Measurements from ENCODE around the gene MUC5AC.
"Not testable (repeated sequence)": the region's sequence is repeated elsewhere in the genome, so short reads cannot be mapped to it uniquely, and the experiment has no call there.

MUC5AC gene

DNA sequence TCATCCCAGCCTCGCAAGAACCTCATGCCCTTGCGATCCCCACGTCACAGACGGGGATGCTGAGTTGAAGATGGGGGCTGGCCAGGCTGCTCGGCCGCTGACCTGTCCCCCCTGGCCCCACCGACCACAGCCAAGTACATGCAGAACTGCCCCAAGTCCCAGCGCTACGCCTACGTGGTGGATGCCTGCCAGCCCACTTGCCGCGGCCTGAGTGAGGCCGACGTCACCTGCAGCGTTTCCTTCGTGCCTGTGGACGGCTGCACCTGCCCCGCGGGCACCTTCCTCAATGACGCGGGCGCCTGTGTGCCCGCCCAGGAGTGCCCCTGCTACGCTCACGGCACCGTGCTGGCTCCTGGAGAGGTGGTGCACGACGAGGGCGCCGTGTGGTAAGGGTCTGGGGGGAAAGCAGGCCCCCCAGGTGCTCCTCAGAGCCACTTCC, 75.1 kb downstream of the MUC5AC start:
- in situ Hi-C loops (cut with MboI; ENCODE audit: low sequenced_read_pairs) = no loop called here

DNA sequence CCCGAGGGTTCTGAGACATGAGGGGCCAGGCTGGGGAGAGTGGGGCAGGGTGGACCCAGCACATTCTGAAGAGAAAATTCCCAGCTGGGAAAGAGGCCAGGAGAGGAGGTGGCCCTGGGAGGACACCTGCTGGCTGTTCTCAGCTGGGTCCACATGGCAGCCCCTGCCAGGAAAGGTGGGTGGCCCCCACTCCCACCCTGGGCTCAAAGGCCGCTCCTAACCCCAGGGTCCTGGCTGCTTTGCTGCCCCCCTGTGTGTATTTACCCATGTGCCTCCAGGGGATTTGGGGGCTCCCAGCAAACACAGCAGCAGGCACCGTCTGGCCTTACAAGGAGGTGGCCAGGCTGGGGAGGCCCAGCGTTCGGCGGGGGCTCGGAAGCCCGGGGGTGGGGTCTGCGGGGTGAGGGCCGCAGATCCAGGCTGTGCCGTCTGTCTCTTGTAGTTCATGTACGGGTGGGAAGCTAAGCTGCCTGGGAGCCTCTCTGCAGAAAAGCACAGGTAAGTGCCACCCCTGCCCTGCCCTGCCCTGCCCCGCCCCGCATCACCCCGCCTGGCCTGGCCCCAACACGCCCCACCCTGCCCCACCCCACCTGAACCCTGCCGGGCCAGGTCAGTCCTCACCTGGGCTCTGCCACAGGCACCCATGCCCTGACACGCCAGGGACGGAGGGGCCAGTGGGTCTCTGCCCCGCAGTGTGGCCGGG, 75.7 kb downstream of the MUC5AC start:
- in situ Hi-C loops (cut with MboI; ENCODE audit: low sequenced_read_pairs) = no loop called here

GRCh38 chr11:1234054-1234720, 76.4 kb downstream of the MUC5AC start:
- in situ Hi-C loops (cut with MboI; ENCODE audit: low sequenced_read_pairs) = no loop called here

DNA sequence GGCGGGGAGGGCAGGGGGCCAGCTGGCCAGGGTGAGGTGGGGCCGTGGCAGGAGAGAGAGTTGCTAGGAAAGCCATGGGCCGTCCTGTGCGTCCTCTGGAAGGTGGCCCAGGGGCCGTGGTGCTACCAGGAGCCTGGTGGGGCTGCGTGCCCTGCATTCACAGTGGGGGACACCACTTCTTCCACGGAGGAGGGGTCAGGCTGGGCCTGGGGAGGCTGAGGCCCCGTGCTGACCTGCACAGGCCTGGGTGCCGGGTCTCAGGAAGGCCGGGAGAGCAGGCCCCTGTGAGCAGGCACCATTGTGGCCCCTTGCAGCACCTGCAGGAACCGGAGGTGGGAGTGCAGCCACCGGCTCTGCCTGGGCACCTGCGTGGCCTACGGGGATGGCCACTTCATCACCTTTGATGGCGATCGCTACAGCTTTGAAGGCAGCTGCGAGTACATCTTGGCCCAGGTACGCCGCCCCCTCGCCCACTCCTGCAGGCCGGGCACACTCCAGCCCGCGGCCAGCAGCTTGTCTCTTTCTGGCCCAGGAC, 77.1 kb downstream of the MUC5AC start:
- in situ Hi-C loops (cut with MboI; ENCODE audit: low sequenced_read_pairs) = no loop called here

DNA sequence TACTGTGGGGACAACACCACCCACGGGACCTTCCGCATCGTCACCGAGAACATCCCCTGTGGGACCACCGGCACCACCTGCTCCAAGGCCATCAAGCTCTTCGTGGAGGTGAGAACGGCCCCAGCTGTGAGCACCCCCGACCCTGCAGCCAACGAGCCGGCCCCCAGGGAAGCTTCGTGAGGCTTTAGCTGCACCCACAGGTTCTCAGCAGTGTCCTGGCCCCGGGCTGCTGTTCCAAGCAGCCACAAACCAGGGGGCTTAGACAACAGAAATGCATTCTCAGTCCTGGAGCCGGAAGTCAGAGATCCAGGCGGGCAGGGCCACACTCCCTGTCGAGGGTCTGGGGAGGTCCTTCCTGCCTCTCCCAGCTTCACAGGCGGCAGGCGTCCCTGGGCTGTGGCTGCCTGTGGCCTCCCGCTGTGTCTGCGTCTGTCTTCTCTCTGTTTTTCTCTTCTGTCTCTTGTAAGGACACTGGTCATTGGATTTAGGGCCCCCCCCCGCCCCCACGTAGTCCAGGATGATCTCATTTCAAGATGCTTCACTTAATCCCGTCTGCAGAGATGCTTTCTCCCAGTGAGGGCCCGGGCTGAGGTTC, 77.7 kb downstream of the MUC5AC start:
- in situ Hi-C loops (cut with MboI; ENCODE audit: low sequenced_read_pairs) = no loop called here

DNA sequence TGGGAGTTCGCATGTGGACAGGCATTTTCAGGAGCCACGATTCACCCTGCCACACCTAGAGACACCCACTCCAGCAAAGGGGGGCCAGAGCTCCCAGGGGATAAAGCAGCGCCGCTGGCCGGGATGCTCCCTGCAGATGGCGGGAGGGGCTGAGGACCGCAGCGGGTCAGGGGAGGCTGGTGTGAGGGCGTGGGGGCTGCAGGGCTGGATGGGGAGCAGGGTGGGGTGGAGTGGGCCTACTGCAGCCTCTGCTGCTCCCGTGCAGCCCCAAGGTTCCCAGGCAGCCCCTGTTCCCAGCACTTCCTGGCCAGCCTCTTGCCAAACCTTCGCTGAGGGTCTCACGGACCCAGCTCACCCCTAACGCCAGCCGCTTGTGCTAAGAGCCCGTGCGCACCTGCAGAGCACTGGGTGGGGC, 78.2 kb downstream of the MUC5AC start:
- in situ Hi-C loops (cut with MboI; ENCODE audit: low sequenced_read_pairs) = no loop called here

DNA sequence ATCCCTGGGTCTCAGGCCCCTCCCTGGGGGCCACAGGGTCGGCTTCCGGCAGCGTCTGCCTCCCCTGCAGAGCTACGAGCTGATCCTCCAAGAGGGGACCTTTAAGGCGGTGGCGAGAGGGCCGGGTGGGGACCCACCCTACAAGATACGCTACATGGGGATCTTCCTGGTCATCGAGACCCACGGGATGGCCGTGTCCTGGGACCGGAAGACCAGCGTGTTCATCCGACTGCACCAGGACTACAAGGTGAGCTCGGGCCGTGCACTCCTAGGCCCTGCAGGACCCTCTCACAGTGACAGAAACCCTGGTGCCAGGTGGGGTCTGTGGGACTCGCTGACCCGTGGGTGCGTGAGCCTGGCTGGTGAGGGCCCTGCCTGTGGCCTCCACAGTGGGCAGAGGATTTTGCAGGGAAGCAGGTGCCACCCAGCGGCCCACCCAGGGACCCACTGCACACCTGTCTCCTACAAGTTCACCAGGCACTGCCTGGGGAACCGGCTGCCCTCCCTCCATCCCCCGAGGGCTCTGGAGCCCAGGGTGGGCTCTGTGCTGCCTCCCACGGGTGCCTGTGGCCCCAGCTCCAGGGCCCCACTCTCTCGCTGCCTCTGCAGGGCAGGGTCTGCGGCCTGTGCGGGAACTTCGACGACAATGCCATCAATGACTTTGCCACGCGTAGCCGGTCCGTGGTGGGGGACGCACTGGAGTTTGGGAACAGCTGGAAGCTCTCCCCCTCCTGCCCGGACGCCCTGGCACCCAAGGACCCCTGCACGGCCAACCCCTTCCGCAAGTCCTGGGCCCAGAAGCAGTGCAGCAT, 78.8 kb downstream of the MUC5AC start:
- in situ Hi-C loops (cut with MboI; ENCODE audit: low sequenced_read_pairs) = no loop called here

- in situ Hi-C loops (cut with MboI; ENCODE audit: low sequenced_read_pairs) = no loop called here
Measured at GRCh38 chr11:1237128-1237580, 79.4 kb downstream of the MUC5AC start.

DNA sequence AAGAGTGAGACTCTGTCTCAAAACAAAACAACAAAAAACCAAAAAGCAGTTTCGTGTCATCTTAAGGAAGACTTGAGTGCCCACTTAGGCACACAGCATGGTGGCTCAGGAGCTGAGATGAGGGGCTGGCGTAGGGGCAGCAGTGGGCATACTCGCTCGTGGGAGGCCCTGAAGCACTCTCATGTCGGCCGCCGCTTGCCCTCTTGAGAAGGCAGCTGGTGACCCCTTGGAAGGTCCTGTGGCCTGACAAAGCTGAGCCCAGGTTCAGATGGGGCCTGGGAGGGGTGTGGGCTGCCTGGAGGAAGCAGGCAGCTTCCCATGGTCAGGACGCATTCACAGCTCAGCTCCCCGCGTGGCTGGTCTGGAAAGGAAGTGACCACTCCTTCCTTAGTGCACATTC, 80.1 kb downstream of the MUC5AC start:
- in situ Hi-C loops (cut with MboI; ENCODE audit: low sequenced_read_pairs) = no loop called here

DNA sequence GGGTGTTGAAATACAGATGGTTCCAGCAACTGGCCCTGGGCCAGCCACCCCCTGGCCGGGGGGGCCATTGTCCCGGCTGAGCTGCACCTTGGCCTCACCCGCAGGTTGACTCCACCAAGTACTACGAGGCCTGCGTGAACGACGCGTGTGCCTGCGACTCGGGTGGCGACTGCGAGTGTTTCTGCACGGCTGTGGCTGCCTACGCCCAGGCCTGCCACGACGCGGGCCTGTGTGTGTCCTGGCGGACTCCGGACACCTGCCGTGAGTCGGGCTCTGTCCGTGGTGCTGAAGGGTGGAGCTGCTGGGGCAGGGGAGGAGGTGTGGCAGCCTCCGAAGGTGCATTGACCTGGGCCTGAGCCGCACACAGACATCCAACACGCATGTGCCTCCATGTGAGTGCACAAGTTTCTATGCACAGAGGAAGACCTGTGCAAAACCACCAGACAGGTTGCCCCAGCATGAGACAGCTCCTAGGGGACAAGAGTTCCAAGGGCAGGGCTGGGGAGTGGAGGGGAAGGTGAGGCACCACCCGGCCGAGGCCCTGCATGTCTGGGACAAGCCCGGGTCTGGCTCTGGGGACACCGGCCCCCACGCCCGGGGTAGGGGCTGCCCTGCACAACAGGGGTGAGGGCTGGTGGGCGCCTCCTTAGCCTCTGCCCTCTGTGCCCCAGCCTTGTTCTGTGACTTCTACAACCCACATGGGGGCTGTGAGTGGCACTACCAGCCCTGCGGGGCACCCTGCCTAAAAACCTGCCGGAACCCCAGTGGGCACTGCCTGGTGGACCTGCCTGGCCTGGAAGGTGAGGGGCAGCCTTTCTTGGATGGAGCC, 81.2 kb downstream of the MUC5AC start:
- in situ Hi-C loops (cut with MboI; ENCODE audit: low sequenced_read_pairs) = no loop called here

- in situ Hi-C loops (cut with MboI; ENCODE audit: low sequenced_read_pairs) = no loop called here
Measured at GRCh38 chr11:1239596-1240205, 81.9 kb downstream of the MUC5AC start.

DNA sequence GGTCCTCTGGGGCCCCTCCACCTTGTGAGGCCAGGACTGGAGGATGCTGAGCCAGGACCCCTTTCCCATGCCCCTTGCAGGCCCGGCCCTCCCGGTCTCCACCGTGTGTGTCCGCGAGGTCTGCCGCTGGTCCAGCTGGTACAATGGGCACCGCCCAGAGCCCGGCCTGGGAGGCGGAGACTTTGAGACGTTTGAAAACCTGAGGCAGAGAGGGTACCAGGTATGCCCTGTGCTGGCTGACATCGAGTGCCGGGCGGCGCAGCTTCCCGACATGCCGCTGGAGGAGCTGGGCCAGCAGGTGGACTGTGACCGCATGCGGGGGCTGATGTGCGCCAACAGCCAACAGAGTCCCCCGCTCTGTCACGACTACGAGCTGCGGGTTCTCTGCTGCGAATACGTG, 83.0 kb downstream of the MUC5AC start:
- in situ Hi-C loops (cut with MboI; ENCODE audit: low sequenced_read_pairs) = no loop called here

DNA sequence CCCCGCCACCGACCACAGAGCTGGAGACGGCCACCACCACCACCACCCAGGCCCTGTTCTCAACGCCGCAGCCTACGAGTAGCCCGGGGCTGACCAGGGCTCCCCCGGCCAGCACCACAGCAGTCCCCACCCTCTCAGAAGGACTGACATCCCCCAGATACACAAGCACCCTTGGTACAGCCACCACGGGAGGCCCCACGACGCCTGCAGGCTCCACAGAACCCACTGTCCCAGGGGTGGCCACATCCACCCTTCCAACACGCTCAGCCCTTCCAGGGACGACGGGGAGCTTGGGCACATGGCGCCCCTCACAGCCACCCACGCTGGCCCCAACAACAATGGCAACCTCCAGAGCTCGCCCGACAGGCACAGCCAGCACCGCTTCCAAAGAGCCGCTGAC, 84.0 kb downstream of the MUC5AC start:
- in situ Hi-C loops (cut with MboI; ENCODE audit: low sequenced_read_pairs) = no loop called here

- in situ Hi-C loops (cut with MboI; ENCODE audit: low sequenced_read_pairs) = no loop called here
Measured at GRCh38 chr11:1242289-1242688, 84.5 kb downstream of the MUC5AC start.

DNA sequence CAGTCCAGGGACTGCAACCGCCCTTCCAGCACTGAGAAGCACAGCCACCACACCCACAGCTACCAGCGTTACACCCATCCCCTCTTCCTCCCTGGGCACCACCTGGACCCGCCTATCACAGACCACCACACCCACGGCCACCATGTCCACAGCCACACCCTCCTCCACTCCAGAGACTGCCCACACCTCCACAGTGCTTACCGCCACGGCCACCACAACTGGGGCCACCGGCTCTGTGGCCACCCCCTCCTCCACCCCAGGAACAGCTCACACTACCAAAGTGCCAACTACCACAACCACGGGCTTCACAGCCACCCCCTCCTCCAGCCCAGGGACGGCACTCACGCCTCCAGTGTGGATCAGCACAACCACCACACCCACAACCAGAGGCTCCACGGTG, 85.0 kb downstream of the MUC5AC start:
- in situ Hi-C loops (cut with MboI; ENCODE audit: low sequenced_read_pairs) = not testable (repeated sequence)

GRCh38 chr11:1243521-1243920, 85.8 kb downstream of the MUC5AC start:
- in situ Hi-C loops (cut with MboI; ENCODE audit: low sequenced_read_pairs) = not testable (repeated sequence)

GRCh38 chr11:1244557-1244956, 86.8 kb downstream of the MUC5AC start:
- in situ Hi-C loops (cut with MboI; ENCODE audit: low sequenced_read_pairs) = not testable (repeated sequence)

DNA sequence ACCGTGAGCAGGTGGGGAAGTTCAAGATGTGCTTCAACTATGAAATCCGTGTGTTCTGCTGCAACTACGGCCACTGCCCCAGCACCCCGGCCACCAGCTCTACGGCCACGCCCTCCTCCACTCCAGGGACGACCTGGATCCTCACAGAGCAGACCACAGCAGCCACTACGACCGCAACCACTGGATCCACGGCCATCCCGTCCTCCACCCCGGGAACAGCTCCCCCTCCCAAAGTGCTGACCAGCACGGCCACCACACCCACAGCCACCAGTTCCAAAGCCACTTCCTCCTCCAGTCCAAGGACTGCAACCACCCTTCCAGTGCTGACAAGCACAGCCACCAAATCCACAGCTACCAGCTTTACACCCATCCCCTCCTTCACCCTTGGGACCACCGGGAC, 88.0 kb downstream of the MUC5AC start:
- in situ Hi-C loops (cut with MboI; ENCODE audit: low sequenced_read_pairs) = not testable (repeated sequence)

- in situ Hi-C loops (cut with MboI; ENCODE audit: low sequenced_read_pairs) = not testable (repeated sequence)
Measured at GRCh38 chr11:1246301-1246700, 88.5 kb downstream of the MUC5AC start.

GRCh38 chr11:1247026-1247425, 89.3 kb downstream of the MUC5AC start:
- in situ Hi-C loops (cut with MboI; ENCODE audit: low sequenced_read_pairs) = not testable (repeated sequence)

Measured in HL-60/S4 treated with phorbol 12-myristate 13-acetate at 8.2 ng/mL for 4 days and 3 days (cell line).